ENCODE results near the gene GPR50.
A peak's percentile ranks its signal among the peaks of the same experiment; 100 is the strongest.

The GPR50 gene

DNA sequence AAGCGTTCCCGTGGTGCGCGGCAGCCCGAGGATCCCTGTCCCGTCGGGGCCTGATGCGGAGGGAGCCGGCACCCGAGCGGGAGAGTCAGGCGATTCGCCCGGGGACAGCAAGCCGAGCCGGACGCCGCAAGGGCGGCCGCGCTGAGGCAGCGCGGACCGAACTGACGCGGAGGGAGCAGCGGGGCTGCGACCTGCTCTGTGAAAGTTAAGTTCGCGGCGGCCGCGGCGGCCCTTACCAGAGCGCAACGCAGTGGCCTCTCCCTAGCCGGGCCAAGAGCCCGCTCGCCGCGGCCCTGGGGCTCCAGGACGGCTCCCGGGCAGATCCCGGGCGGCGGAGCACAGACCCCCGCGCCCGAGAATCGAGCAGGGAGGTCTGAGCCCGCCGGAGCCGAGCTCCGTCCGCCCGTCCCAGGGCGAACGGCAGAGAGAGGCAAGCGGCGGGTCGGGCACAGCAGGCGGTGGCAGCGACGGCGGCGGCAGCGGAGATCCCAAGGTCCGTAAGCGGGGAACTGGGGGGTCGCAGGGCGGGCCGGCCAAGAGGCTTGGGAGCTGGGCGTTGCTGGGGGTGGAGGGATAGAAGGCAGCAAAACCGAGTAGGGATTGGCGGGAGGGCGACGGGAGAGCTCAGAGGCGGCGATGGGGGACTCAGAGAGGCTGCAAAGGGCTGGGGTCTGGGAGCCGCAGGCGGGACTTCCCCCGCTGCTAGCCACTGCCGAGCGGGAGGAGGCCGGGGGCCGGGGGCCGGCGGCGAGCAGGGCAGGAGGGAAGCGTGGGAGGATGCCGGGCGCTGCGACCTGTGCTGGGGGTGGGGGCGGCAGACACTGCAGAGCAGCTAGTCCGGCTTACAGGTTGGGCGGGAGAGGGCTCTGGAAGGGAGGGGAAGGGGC is 1.0 kb downstream of the GPR50 start:
- no peaks in the 10 kb centered on the region; the same call in 1 of the 2 replicates for H3K27me3 ChIP-seq
- no peaks in the 10 kb centered on the region for H3K36me3 ChIP-seq
- no peaks in the 10 kb centered on the region for H3K9me3 ChIP-seq
- peak; percentile 15 for DNase-seq
- H3K4me3 ChIP-seq (ENCODE audit: low read depth, low read length), result no peak overlapping the region
- no peak for TF ChIP-seq CTCF (IDR thresholded peaks at IDR 0.05; ENCODE audit: low read depth, low read length)
- no peaks in the 10 kb centered on the region for H3K4me1 ChIP-seq

DNA sequence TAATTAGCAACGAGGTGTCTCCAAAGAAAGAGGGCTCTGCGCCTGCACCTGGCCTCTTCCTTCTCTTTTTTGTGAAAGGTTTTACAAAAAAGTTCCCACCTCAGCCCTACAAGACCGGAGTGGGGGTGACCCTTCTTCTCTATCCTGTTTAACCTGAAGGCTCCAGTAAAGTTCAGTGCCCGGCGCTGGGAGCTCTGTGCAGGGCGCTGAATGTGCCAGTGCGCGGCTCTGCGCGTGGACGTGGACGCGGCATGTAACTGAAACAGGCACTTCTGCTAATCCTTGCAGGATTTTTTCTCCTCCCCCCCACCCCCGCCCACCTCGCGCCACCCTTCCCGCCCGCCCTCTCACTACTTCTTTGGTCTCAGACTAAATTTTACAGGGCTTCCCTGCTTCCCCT is 2.4 kb downstream of the GPR50 start:
- H3K36me3 ChIP-seq, result no peaks in the 10 kb centered on the region
- TF ChIP-seq CTCF (IDR thresholded peaks at IDR 0.05; ENCODE audit: low read depth, low read length), result no peak
- H3K4me1 ChIP-seq, result no peaks in the 10 kb centered on the region
- DNase-seq, result no peak
- H3K9me3 ChIP-seq, result no peaks in the 10 kb centered on the region
- no peaks in the 10 kb centered on the region; the same call in 1 of the 2 replicates for H3K27me3 ChIP-seq
- H3K4me3 ChIP-seq (ENCODE audit: low read depth, low read length), result no peak overlapping the region

DNA sequence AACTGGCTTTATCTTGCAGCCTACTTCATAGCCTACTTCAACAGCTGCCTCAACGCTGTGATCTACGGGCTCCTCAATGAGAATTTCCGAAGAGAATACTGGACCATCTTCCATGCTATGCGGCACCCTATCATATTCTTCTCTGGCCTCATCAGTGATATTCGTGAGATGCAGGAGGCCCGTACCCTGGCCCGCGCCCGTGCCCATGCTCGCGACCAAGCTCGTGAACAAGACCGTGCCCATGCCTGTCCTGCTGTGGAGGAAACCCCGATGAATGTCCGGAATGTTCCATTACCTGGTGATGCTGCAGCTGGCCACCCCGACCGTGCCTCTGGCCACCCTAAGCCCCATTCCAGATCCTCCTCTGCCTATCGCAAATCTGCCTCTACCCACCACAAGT is 4.0 kb downstream of the GPR50 start:
- Histone ChIP-seq H3K9me3 (no peaks in the 10 kb centered on the region), H3K36me3 (no peaks in the 10 kb centered on the region), H3K4me3 (ENCODE audit: low read depth, low read length) (no peak overlapping the region), H3K4me1 (no peaks in the 10 kb centered on the region), H3K27me3 (no peaks in the 10 kb centered on the region; the same call in 1 of the 2 replicates)
- no peak for TF ChIP-seq CTCF (IDR thresholded peaks at IDR 0.05; ENCODE audit: low read depth, low read length)
- no peak for DNase-seq

DNA sequence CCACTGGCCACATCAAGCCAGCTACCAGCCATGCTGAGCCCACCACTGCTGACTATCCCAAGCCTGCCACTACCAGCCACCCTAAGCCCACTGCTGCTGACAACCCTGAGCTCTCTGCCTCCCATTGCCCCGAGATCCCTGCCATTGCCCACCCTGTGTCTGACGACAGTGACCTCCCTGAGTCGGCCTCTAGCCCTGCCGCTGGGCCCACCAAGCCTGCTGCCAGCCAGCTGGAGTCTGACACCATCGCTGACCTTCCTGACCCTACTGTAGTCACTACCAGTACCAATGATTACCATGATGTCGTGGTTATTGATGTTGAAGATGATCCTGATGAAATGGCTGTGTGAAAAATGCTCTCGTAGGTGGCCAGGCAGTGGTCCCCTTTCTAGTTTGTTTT is 4.7 kb downstream of the GPR50 start:
- H3K36me3 ChIP-seq, result no peaks in the 10 kb centered on the region
- no peak overlapping the region for H3K4me3 ChIP-seq (ENCODE audit: low read depth, low read length)
- no peaks in the 10 kb centered on the region for H3K4me1 ChIP-seq
- no peaks in the 10 kb centered on the region; the same call in 1 of the 2 replicates for H3K27me3 ChIP-seq
- TF ChIP-seq CTCF (IDR thresholded peaks at IDR 0.05; ENCODE audit: low read depth, low read length), result no peak
- no peak for DNase-seq
- no peaks in the 10 kb centered on the region for H3K9me3 ChIP-seq

GRCh38 chrX:151183233-151183753 is 6.9 kb downstream of the GPR50 start:
- H3K4me3 ChIP-seq (ENCODE audit: low read depth, low read length), result no peak overlapping the region
- no peak for TF ChIP-seq CTCF (IDR thresholded peaks at IDR 0.05; ENCODE audit: low read depth, low read length)
- H3K27me3 ChIP-seq, result no peaks in the 10 kb centered on the region
- no peak for DNase-seq
- H3K4me1 ChIP-seq, result no peaks in the 10 kb centered on the region
- H3K9me3 ChIP-seq, result no peaks in the 10 kb centered on the region
- no peaks in the 10 kb centered on the region for H3K36me3 ChIP-seq
